Activated CD4-positive, alpha-beta T cell treated with anti-CD3 and anti-CD28 coated beads, Interleukin-2, amount 50 U/mL, for 16 hours (primary cell): Measurements from ENCODE around the gene JKAMP.
"Not testable (repeated sequence)": the region's sequence is repeated elsewhere in the genome, so short reads cannot be mapped to it uniquely, and the experiment has no call there.

Source experiments
- DNase-seq: peaks from one replicate; pipeline ENCODE4 v3.0.0-alpha.2; 2020

JKAMP gene

DNA sequence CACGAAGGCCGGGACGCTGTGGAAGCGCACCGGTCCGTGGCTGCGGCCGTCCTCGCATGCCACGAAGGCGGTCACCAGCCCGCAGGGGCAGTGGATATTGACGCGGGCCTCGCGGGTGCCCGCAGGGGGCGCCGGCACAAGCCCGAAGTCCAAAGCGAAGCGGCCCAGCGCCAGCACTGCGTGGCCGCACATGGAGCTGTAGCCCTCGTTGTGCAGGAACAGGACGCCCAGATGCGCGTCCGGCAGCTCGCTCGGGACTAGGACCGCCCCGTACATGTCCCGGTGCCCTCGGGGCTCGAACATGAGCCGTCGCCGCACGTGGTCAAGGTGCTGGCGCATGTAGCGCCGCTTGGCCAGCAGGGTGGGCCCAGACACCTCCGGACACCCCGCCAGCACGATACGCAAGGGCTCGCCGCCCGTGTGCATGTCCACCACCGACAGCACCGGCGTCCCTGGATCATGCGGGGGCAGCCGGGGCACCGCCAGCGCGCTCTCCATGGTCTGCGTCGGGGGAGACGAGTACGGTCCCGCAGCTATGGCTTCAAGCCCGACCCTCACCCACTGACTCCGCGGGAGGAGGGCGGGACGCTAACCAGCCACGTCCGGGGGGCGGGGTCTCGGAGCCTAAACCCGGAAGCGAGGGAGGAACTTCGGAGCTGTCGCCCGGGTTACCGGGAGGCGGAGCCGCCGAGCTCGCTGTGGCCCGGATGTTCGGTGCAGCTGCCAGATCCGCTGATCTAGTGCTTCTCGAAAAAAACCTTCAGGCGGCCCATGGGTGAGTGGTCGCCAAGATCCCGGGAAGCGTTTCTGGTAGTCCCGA lies at the start of gene JKAMP, which contains the start of gene L3HYPDH:
Gene JKAMP, plus strand, starts transcription at position 699 of the 820 bp plus-strand sequence. Its CDS starts 73 bp downstream, at position 772.
Gene L3HYPDH, minus strand, starts transcription at position 590 of the 820 bp plus-strand sequence. Its CDS starts 92 bp downstream, at position 498.
- DNase-seq: peak; percentile 97

GRCh38 chr14:59435101-59435500 lies 49.2 kb upstream of the JKAMP start:
- DNase-seq: no peak

DNA sequence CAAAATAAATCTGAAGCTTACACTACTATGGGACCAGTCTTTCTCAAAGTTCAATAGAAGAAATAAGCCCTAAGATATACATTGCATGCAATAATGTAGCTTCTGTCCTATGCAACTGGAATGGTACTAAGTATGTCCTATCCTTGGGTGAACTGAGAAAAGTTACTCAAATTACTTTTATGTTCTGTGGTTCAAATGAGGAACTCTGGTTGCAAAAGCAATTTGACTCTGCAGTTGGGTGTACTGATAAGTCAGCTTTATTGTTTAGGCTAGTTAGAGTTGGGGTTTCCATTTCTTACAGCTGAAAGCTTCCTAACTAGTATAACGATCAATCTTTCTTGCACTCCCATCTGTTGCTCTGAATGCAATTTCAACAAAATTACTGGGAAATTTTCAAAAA lies 48.3 kb upstream of the JKAMP start:
- no peak for DNase-seq

- DNase-seq: no peak
These were observed 46.1 kb upstream of the JKAMP start for GRCh38 chr14:59438195-59438647.

- DNase-seq: no peak
These were observed 44.9 kb upstream of the JKAMP start for GRCh38 chr14:59439256-59439965.

DNA sequence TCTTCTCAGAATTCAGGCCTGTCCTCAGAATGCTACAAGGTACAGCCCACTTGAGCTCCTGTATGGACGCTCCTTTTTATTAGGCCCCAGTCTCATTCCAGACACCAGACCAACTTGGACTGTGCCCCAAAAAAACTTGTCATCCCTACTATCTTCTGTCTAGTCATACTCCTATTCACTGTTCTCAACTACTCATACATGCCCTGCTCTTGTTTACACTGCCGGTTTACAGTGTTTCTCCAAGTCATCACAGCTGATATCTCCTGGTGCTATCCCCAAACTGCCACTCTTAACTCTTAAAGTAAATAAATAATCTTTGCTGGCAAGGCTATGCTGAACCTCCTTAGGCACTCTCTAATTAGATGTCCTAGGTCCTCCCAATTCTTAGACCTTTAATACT lies 35.6 kb upstream of the JKAMP start:
- not testable (repeated sequence) for DNase-seq

- DNase-seq: no peak
These were observed 33.6 kb upstream of the JKAMP start for GRCh38 chr14:59450716-59451115.

- no peak for DNase-seq
These were observed 32.5 kb upstream of the JKAMP start for GRCh38 chr14:59451849-59452248.

- DNase-seq: no peak
These were observed 30.2 kb upstream of the JKAMP start for GRCh38 chr14:59454139-59454538.

DNA sequence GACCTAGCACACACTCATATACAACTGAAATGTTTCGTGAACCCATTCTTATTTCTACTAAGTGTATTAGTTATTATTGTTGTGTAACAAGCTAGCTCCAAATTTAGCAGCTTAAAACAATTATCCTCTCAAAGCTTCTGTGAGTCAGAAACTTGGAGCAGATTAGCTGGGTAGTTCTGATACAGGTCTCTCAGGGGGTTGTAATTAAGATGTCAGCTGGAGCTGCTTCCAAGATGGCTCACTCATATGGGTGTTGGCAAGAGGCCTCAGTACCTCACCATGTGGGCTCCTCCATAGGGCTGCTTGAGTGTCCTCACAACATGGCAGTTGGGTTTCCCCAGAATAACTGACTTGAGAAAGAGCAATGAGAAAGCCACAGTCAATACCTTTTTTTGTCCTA lies 28.9 kb upstream of the JKAMP start:
- DNase-seq: no peak

GRCh38 chr14:59458486-59458885 lies 25.8 kb upstream of the JKAMP start:
- DNase-seq: no peak

DNA sequence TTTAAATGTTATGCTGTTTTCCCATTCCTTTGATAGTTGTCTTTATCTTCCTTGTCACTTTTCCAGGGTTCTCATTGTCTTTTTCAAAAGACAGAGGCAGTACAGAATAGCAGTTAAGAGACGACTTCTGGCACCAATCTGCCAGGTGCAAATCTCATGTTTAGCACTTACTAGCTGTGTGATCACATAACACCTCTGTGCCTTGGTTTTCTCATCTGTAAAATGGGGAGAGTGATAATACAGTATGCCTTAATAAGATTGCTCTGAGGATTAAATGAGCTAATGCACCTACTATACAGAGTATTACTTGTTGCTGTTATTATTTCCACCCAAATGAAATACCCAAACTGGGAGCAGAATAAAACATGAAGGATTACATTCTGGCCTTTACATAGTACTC lies 23.9 kb upstream of the JKAMP start:
- no peak for DNase-seq

GRCh38 chr14:59461891-59462290 lies 22.4 kb upstream of the JKAMP start:
- no peak for DNase-seq

GRCh38 chr14:59463787-59464485 lies 20.4 kb upstream of the JKAMP start:
- DNase-seq: peak; percentile 35

- peak; percentile 39 for DNase-seq
These were observed 19.6 kb upstream of the JKAMP start for GRCh38 chr14:59464486-59465315.

DNA sequence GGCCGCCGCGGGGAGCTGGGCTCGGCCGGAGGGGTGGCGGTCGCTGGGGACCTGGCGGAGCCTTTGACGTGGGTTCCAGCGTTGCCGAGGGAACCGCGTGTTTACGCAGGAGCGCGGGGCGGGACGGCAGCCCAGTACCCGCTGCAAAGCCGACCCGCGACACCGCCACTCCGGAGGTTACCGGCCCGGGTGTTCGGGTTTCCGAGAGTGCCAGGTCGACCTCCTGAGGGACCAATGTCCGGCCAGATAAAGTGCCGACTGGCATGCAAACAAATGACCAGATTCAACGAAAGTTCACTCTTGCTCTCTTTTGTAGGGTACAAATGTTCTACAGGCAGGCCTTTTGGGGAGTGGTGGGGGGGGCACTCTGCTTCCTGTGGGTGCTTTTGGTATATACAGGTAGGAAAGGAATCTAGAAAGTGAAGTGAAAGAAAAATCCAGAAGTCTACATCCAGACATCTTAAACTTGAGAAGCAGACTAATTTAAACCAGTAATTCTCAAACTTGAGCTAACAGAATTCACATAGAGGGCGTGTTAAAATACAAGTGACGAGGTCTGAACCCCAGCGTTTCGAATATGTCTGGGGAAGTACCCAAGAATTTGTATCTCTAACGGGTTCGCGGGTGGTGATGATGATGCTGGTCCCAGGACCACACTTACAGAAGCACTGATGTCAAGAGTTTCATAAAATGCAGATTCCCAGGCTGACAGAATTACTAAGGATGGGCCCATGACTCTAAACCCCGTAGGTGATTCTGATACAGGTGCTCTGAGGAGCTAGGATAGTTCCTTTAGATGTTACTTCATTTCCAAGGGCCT lies 18.8 kb upstream of the JKAMP start, which contains the start of gene GPR135:
Gene GPR135, minus strand, starts transcription at position 65 of the 820 bp plus-strand sequence. CDS start 154 bp downstream, outside the sequence.
- peak; percentile 25 for DNase-seq

GRCh38 chr14:59474172-59474571 lies 10.1 kb upstream of the JKAMP start:
- no peak for DNase-seq

DNA sequence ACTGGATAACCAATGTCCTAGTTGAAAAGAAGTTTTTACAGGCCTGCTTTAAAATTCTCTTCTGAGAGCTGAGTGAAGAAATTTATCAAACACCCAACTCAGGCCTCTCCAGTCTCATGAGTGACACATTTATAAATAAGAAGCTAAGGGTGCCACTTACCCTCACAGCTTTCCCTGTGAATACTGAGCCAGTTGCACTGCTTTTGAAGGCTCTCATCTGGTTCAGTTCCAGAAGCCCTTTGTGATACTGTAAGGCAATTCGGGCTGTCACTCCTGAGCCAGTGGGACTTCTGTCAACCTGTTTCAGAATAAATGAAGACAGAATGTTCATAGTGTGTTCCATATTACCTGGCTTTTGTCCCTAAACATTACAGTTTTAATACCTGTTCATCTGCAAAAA lies 8.6 kb upstream of the JKAMP start:
- DNase-seq: no peak

DNA sequence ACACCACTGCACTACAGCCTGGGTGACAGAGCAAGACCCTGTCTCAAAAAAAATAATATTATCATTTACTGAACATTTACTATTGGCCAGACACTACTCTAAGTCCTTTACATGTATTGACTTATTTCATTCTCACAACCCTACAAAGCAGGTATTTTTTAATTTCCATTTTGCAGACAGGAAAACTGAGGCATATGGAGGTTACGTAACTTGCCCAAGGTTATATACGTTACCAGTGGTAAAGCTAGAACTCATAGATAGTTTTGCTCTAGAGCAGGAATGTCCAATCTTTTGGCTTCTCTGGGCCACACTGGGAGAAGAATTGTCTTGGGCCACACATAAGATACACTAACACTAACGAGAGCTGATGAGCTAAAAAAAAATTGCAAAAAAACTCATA lies 5.8 kb upstream of the JKAMP start:
- no peak for DNase-seq

DNA sequence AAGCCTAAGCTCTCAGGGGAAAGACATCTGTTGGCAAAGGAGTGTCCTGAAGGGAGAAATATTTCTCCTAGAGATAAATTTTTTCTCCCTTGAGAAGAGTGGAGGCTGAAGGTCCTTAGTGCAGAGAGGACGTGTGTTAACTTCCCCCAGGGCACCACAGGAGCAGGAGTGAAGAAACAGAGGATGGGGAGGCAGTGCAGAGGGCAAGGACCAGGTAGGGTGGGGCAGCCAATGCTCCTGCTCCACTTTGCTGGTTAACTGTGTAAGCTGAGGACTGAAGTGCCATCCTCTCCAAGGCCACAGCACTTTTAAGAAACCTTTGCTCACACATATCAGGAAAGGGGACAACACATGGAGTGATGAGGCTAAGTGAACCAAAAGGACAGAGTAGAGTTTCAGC lies 4.2 kb upstream of the JKAMP start:
- no peak for DNase-seq

- no peak for DNase-seq
These were observed 2.9 kb upstream of the JKAMP start for GRCh38 chr14:59481407-59481806.
